Measurements from ENCODE around the gene CAPN11. TPM values are rescaled to one million over a fixed set of nuclear protein-coding genes. Genes with fewer than 3 reads are reported as not detected.
"Not testable (repeated sequence)": the region's sequence is repeated elsewhere in the genome, so short reads cannot be mapped to it uniquely, and the experiment has no call there.

The CAPN11 gene
- total RNA-seq, 2 experiments from 2014 or later = 0.11 to 0.18 TPM

DNA sequence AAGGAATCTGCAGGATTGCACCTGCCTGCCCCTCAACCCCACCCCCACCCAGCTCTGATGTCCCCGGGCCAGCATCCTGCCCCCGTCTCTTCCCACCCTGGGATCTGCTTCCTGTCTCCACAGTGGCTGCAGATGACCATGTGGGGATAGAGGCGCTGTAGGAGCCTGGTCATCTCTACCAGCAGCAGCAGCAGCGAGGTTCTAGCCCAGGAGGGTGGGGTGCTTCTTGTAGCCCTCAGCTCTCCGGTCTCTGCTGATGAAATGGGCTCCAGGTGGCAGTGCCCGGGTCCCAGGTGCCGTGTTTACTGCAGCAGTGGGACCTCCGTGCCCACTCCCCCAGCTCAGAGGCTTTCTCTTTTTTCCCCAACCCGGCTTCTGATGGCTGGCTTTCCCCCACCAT is 25.2 kb downstream of the CAPN11 start:
- intact Hi-C loops (cut with micrococcal nuclease) = no loop called here
- H3K36me3 Mint-ChIP-seq (ENCODE audit: low read depth) = no peaks in the 10 kb centered on the region
- no peak for ATAC-seq
- ChIA-PET CTCF (no interaction called here), POLR2A (no interaction called here)
- no peak overlapping the region for H3K4me3 Mint-ChIP-seq
- TF ChIP-seq, protein P1, sequence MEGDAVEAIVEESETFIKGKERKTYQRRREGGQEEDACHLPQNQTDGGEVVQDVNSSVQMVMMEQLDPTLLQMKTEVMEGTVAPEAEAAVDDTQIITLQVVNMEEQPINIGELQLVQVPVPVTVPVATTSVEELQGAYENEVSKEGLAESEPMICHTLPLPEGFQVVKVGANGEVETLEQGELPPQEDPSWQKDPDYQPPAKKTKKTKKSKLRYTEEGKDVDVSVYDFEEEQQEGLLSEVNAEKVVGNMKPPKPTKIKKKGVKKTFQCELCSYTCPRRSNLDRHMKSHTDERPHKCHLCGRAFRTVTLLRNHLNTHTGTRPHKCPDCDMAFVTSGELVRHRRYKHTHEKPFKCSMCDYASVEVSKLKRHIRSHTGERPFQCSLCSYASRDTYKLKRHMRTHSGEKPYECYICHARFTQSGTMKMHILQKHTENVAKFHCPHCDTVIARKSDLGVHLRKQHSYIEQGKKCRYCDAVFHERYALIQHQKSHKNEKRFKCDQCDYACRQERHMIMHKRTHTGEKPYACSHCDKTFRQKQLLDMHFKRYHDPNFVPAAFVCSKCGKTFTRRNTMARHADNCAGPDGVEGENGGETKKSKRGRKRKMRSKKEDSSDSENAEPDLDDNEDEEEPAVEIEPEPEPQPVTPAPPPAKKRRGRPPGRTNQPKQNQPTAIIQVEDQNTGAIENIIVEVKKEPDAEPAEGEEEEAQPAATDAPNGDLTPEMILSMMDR (IDR thresholded peaks at IDR 0.05) = no peak
- peaks cover 13% of the 10 kb centered on the region for H3K4me1 Mint-ChIP-seq (ENCODE audit: low read depth)
- DNase-seq = no peak
- no peaks in the 10 kb centered on the region for H3K9me3 Mint-ChIP-seq
- no peak overlapping the region for H3K27ac Mint-ChIP-seq
- H3K27me3 Mint-ChIP-seq = no peaks in the 10 kb centered on the region

- not testable (repeated sequence) for ATAC-seq
These were observed 26.7 kb downstream of the CAPN11 start for GRCh38 chr6:44185356-44185755.

GRCh38 chr6:44185953-44186634 is 27.5 kb downstream of the CAPN11 start:
- POLR2A ChIA-PET = interaction anchor here (0.6 to 1.7 kb wide), 4 partner anchors 9 to 61 kb away, joined by 3 to 9 read pairs (median 3); partner anchors contain the start of gene HSP90AB1
- Mint-ChIP-seq H3K9me3 (no peaks in the 10 kb centered on the region), H3K27me3 (no peaks in the 10 kb centered on the region), H3K4me1 (ENCODE audit: low read depth) (peaks cover 17% of the 10 kb centered on the region), H3K36me3 (ENCODE audit: low read depth) (no peaks in the 10 kb centered on the region), H3K27ac (peak overlapping the region; percentile 75), H3K4me3 (no peak overlapping the region)
- intact Hi-C loops (cut with micrococcal nuclease) = no loop called here
- TF ChIP-seq, protein P1 (IDR thresholded peaks at IDR 0.05) = no peak
- DNase-seq (no peak), ATAC-seq (peak; percentile 71)
- CTCF ChIA-PET = interaction anchor here (1.0 to 4.1 kb wide), 7 partner anchors 13 to 90 kb away, joined by 3 to 15 read pairs (median 5); partner anchors contain the start of gene SLC35B2

More at GRCh38 chr6:44185356-44185755, 26.7 kb downstream of the CAPN11 start:
- H3K4me1 Mint-ChIP-seq (ENCODE audit: low read depth) = peaks cover 17% of the 10 kb centered on the region
- intact Hi-C loops (cut with micrococcal nuclease); H3K27me3 Mint-ChIP-seq; H3K27ac Mint-ChIP-seq; H3K36me3 Mint-ChIP-seq (ENCODE audit: low read depth); DNase-seq; H3K9me3 Mint-ChIP-seq; H3K4me3 Mint-ChIP-seq: not testable (repeated sequence)
- ChIA-PET POLR2A (interaction anchor here (0.6 to 1.7 kb wide), 4 partner anchors 8 to 62 kb away, joined by 3 to 9 read pairs (median 3); partner anchors contain the start of gene HSP90AB1), CTCF (interaction anchor here (1.0 to 4.1 kb wide), 6 partner anchors 13 to 89 kb away, joined by 3 to 15 read pairs (median 4); no protein-coding TSS in a partner anchor)

DNA sequence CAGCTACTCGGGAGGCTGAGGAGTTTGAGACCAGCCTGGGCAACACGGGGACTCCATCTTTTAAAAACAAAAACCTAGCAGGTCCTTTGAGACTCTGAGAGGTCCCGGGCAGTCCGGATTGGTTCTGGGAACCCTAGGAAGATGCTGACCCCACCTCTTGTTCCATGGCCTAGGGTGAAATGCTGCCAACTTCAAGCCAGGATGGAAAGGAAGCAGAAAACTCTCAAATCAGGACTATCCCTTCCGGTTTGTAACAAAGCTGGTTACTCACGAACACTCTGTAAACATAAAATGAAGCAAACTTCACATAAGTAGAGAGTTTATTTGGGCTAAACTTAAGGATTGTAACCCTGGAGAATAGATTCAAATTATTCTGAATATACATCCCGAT is 28.0 kb downstream of the CAPN11 start:
- TF ChIP-seq, protein P1 (IDR thresholded peaks at IDR 0.05) = no peak
- ATAC-seq (no peak), DNase-seq (no peak)
- no peak overlapping the region for H3K27ac Mint-ChIP-seq
- peaks cover 17% of the 10 kb centered on the region for H3K4me1 Mint-ChIP-seq (ENCODE audit: low read depth)
- H3K27me3 Mint-ChIP-seq = no peaks in the 10 kb centered on the region
- H3K36me3 Mint-ChIP-seq (ENCODE audit: low read depth) = no peaks in the 10 kb centered on the region
- POLR2A ChIA-PET = interaction anchor here (1.7 kb wide), 1 partner anchor 60 kb away, joined by 9 read pairs; the partner anchor contains the start of gene HSP90AB1
- no peaks in the 10 kb centered on the region for H3K9me3 Mint-ChIP-seq
- CTCF ChIA-PET = interaction anchor here (1.0 to 4.1 kb wide), 7 partner anchors 14 to 90 kb away, joined by 3 to 15 read pairs (median 5); partner anchors contain the start of gene SLC35B2
- intact Hi-C loops (cut with micrococcal nuclease) = no loop called here
- H3K4me3 Mint-ChIP-seq = no peak overlapping the region

- ATAC-seq (no peak), DNase-seq (no peak)
- POLR2A ChIA-PET = interaction anchor here (1.1 kb wide), 1 partner anchor 24 kb away, joined by 3 read pairs; no protein-coding TSS in a partner anchor
- Mint-ChIP-seq H3K4me3 (no peak overlapping the region), H3K9me3 (no peaks in the 10 kb centered on the region), H3K27ac (no peak overlapping the region), H3K27me3 (no peaks in the 10 kb centered on the region), H3K4me1 (ENCODE audit: low read depth) (peaks cover 17% of the 10 kb centered on the region), H3K36me3 (ENCODE audit: low read depth) (no peaks in the 10 kb centered on the region)
- TF ChIP-seq, protein P1 (IDR thresholded peaks at IDR 0.05) = no peak
- intact Hi-C loops (cut with micrococcal nuclease) = no loop called here
- CTCF ChIA-PET = interaction anchor here (1.0 to 5.2 kb wide), 5 partner anchors 16 to 57 kb away, joined by 3 to 26 read pairs (median 3); partner anchors contain the start of gene SLC29A1
These were observed 30.2 kb downstream of the CAPN11 start for GRCh38 chr6:44188819-44189218.

All from activated CD8-positive, alpha-beta T cell treated with anti-CD3 and anti-CD28 coated beads for 36 hours (primary cell).